G401 (cell line): Measurements from ENCODE around the gene INO80E. TPM values are rescaled to one million over a fixed set of nuclear protein-coding genes. Genes with fewer than 3 reads are reported as not detected.
"Not testable (repeated sequence)": the region's sequence is repeated elsewhere in the genome, so short reads cannot be mapped to it uniquely, and the experiment has no call there.

Source experiments
- DNase-seq: peaks from one replicate; pipeline ENCODE4 v3.0.0-alpha.2; 2015; ENCODE audit warnings: low spot score
- in situ Hi-C: cut with HindIII; loops from 2 replicates; pipeline ENCODE4 v1.10.0; 2016; ENCODE audit warnings: low sequenced_read_pairs, mixed read lengths
- total RNA-seq: library from RNA; depleted of rRNA; stranded (reverse); fragments of >200 nt; shearing (Covaris generic); gene quantifications from 2 replicates; pipeline ENCODE4 v1.2.3, GENCODE V29; 2014

The INO80E gene
- total RNA-seq, 1 experiment from 2014 or later, result 97.0 TPM

- in situ Hi-C loops, result no loop called here
- DNase-seq, result peak; percentile 34
Measured at GRCh38 chr16:30005341-30006094, 9.5 kb downstream of the INO80E start.

GRCh38 chr16:30006095-30006473, 10.0 kb downstream of the INO80E start:
- in situ Hi-C loops, result no loop called here
- no peak for DNase-seq

- no peak for DNase-seq
- in situ Hi-C loops, result no loop called here
Measured at GRCh38 chr16:30006659-30007377, 10.8 kb downstream of the INO80E start.

GRCh38 chr16:30007378-30007895, 11.4 kb downstream of the INO80E start:
- DNase-seq, result no peak
- in situ Hi-C loops, result no loop called here

GRCh38 chr16:30009085-30009862, 13.2 kb downstream of the INO80E start:
- in situ Hi-C loops, result no loop called here

GRCh38 chr16:30009990-30010843, 14.2 kb downstream of the INO80E start:
- in situ Hi-C loops, result no loop called here
- peak; percentile 29 for DNase-seq

More at GRCh38 chr16:30009085-30009862, 13.2 kb downstream of the INO80E start:
- peak; percentile 41 for DNase-seq

- peak; percentile 56 for DNase-seq
- in situ Hi-C loops, result no loop called here
Measured at GRCh38 chr16:30010844-30011713, 15.0 kb downstream of the INO80E start, which contains the start of gene DOC2A. TSS of gene DOC2A (minus strand) at chr16:30011027. CDS start at chr16:30010222, 805 bp downstream.

GRCh38 chr16:30011714-30012504, 15.9 kb downstream of the INO80E start:
- in situ Hi-C loops, result no loop called here
- DNase-seq, result no peak

GRCh38 chr16:30012598-30012997, 16.6 kb downstream of the INO80E start:
- DNase-seq, in situ Hi-C loops: not testable (repeated sequence)

- in situ Hi-C loops, DNase-seq: not testable (repeated sequence)
Measured at GRCh38 chr16:30015450-30015849, 19.4 kb downstream of the INO80E start.

- in situ Hi-C loops, result no loop called here
- no peak for DNase-seq
Measured at GRCh38 chr16:30016555-30017276, 20.7 kb downstream of the INO80E start.

GRCh38 chr16:30017277-30017656, 21.2 kb downstream of the INO80E start:
- DNase-seq, result no peak
- in situ Hi-C loops, result no loop called here

- DNase-seq, in situ Hi-C loops: not testable (repeated sequence)
Measured at GRCh38 chr16:30017937-30018336, 21.9 kb downstream of the INO80E start.

- in situ Hi-C loops, result no loop called here
Measured at GRCh38 chr16:30018731-30019158, 22.7 kb downstream of the INO80E start.

GRCh38 chr16:30022887-30023286, 26.8 kb downstream of the INO80E start, which contains the start of gene C16orf92:
TSS of gene C16orf92 (plus strand) at chr16:30023198. CDS start at chr16:30023341, 143 bp downstream.
- in situ Hi-C loops, result no loop called here
- no peak for DNase-seq

More at GRCh38 chr16:30018731-30019158, 22.7 kb downstream of the INO80E start:
- DNase-seq, result peak; percentile 30

- in situ Hi-C loops, result no loop called here
- no peak for DNase-seq
Measured at GRCh38 chr16:30023586-30023985, 27.5 kb downstream of the INO80E start.
